DMS53 (cell line): ENCODE results near the gene NFIA.

Source experiments
- DNase-seq: peaks from one replicate; lab custom pipeline; 2025; lab: John Stamatoyannopoulos, UW

The NFIA gene

GRCh38 chr1:61299463-61299862 is 217.1 kb downstream of the NFIA start:
- peak; percentile 56 for DNase-seq

- no peak for DNase-seq
Measured at GRCh38 chr1:61300899-61301298, 218.5 kb downstream of the NFIA start.

GRCh38 chr1:61301824-61302657 is 219.7 kb downstream of the NFIA start:
- DNase-seq: no peak

GRCh38 chr1:61307422-61308142 is 225.2 kb downstream of the NFIA start:
- DNase-seq: no peak

- no peak for DNase-seq
Measured at GRCh38 chr1:61310057-61310456, 227.7 kb downstream of the NFIA start.

- no peak for DNase-seq
Measured at GRCh38 chr1:61310538-61310937, 228.2 kb downstream of the NFIA start.

- no peak for DNase-seq
Measured at GRCh38 chr1:61313906-61314422, 231.6 kb downstream of the NFIA start.

- DNase-seq: no peak
Measured at GRCh38 chr1:61315011-61315410, 232.7 kb downstream of the NFIA start.

- no peak for DNase-seq
Measured at GRCh38 chr1:61316493-61316892, 234.1 kb downstream of the NFIA start.

GRCh38 chr1:61318319-61319125 is 236.2 kb downstream of the NFIA start:
- DNase-seq: peak; percentile 56

- DNase-seq: peak; percentile 25
Measured at GRCh38 chr1:61320575-61320974, 238.2 kb downstream of the NFIA start.

- DNase-seq: peak; percentile 94
Measured at GRCh38 chr1:61322008-61322744, 239.8 kb downstream of the NFIA start.

GRCh38 chr1:61322769-61323168 is 240.4 kb downstream of the NFIA start:
- peak; percentile 99 for DNase-seq

GRCh38 chr1:61323681-61324328 is 241.4 kb downstream of the NFIA start:
- DNase-seq: peak; percentile 92

- DNase-seq: no peak
Measured at GRCh38 chr1:61326713-61327112, 244.4 kb downstream of the NFIA start.

- no peak for DNase-seq
Measured at GRCh38 chr1:61327436-61327835, 245.1 kb downstream of the NFIA start.

GRCh38 chr1:61329556-61329955 is 247.2 kb downstream of the NFIA start:
- no peak for DNase-seq

GRCh38 chr1:61330018-61330417 is 247.7 kb downstream of the NFIA start:
- DNase-seq: no peak

GRCh38 chr1:61330571-61330970 is 248.2 kb downstream of the NFIA start:
- no peak for DNase-seq

- DNase-seq: no peak
Measured at GRCh38 chr1:61332196-61332753, 249.9 kb downstream of the NFIA start.

- no peak for DNase-seq
Measured at GRCh38 chr1:61332796-61333195, 250.4 kb downstream of the NFIA start.
